Measurements from ENCODE around the gene TTC29. TPM values are rescaled to one million over a fixed set of nuclear protein-coding genes. Genes with fewer than 3 reads are reported as not detected.
"Not testable (repeated sequence)": the region's sequence is repeated elsewhere in the genome, so short reads cannot be mapped to it uniquely, and the experiment has no call there.

TTC29 gene
- total RNA-seq, 1 donor from 2014 or later: 3.1 TPM

- Mint-ChIP-seq H3K36me3 (ENCODE audit: insufficient read depth) (no peaks in the 10 kb centered on the region), H3K27ac (no peak overlapping the region), H3K27me3 (no peaks in the 10 kb centered on the region), H3K4me1 (ENCODE audit: low read depth) (no peaks in the 10 kb centered on the region), H3K9me3 (ENCODE audit: low read depth) (peaks cover 3% of the 10 kb centered on the region), H3K4me3 (ENCODE audit: low read depth) (no peak overlapping the region)
- TF ChIP-seq CTCF (IDR thresholded peaks at IDR 0.05; ENCODE audit: unreplicated experiment): no peak
- DNase-seq (ENCODE audit: low spot score, unreplicated experiment): no peak
Measured at GRCh38 chr4:146699910-146700309, 245.8 kb downstream of the TTC29 start.

- H3K27me3 Mint-ChIP-seq: peaks cover 7% of the 10 kb centered on the region
- TF ChIP-seq CTCF (IDR thresholded peaks at IDR 0.05; ENCODE audit: unreplicated experiment): no peak
- H3K36me3 Mint-ChIP-seq (ENCODE audit: insufficient read depth): no peaks in the 10 kb centered on the region
- H3K9me3 Mint-ChIP-seq (ENCODE audit: low read depth): no peaks in the 10 kb centered on the region
- H3K27ac Mint-ChIP-seq: no peak overlapping the region
- no peaks in the 10 kb centered on the region for H3K4me1 Mint-ChIP-seq (ENCODE audit: low read depth)
- no peak overlapping the region for H3K4me3 Mint-ChIP-seq (ENCODE audit: low read depth)
- DNase-seq (ENCODE audit: low spot score, unreplicated experiment): no peak
Measured at GRCh38 chr4:146674829-146675570, 270.7 kb downstream of the TTC29 start.

GRCh38 chr4:146663968-146664311 is 281.7 kb downstream of the TTC29 start:
- H3K27me3 Mint-ChIP-seq: peaks cover 21% of the 10 kb centered on the region
- H3K9me3 Mint-ChIP-seq (ENCODE audit: low read depth): not testable (repeated sequence)

GRCh38 chr4:146661367-146661766 is 284.3 kb downstream of the TTC29 start:
- no peak for DNase-seq (ENCODE audit: low spot score, unreplicated experiment)
- Mint-ChIP-seq H3K9me3 (ENCODE audit: low read depth) (peaks cover 7% of the 10 kb centered on the region), H3K36me3 (ENCODE audit: insufficient read depth) (no peaks in the 10 kb centered on the region), H3K4me1 (ENCODE audit: low read depth) (no peaks in the 10 kb centered on the region), H3K27ac (no peak overlapping the region), H3K4me3 (ENCODE audit: low read depth) (no peak overlapping the region), H3K27me3 (peaks cover 41% of the 10 kb centered on the region)
- TF ChIP-seq CTCF (IDR thresholded peaks at IDR 0.05; ENCODE audit: unreplicated experiment): no peak

More at GRCh38 chr4:146663968-146664311, 281.7 kb downstream of the TTC29 start:
- H3K4me3 Mint-ChIP-seq (ENCODE audit: low read depth): peak overlapping the region; percentile 60
- H3K36me3 Mint-ChIP-seq (ENCODE audit: insufficient read depth); DNase-seq (ENCODE audit: low spot score, unreplicated experiment); H3K27ac Mint-ChIP-seq; H3K4me1 Mint-ChIP-seq (ENCODE audit: low read depth): not testable (repeated sequence)

Measured in progenitor cell of endocrine pancreas (in vitro differentiated cells).